ENCODE results near the gene LOXL3. TPM values are rescaled to one million over a fixed set of nuclear protein-coding genes. Genes with fewer than 3 reads are reported as not detected.

LOXL3 gene
- total RNA-seq, 2 donors from 2014 or later = 1.3 to 10.7 TPM

DNA sequence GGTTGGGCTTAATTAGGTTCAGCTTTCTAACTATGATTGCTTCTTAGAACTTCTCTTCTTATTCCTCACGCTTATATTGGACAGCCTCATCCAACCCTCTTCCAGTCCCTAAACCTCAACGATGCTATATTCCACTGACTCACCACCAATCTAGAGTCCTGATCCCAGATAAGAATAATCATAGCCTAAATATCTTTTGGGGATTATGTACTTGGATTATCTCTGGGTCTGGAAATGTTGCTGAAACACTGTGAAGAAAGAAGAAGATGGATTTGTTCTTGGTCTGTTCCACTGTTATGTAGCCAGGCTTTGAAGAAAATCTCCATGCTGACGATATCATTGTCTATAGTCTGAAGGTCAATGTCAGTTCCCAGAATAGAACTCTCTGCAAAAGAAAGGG, 27.7 kb upstream of the LOXL3 start:
- TF ChIP-seq, protein P1, sequence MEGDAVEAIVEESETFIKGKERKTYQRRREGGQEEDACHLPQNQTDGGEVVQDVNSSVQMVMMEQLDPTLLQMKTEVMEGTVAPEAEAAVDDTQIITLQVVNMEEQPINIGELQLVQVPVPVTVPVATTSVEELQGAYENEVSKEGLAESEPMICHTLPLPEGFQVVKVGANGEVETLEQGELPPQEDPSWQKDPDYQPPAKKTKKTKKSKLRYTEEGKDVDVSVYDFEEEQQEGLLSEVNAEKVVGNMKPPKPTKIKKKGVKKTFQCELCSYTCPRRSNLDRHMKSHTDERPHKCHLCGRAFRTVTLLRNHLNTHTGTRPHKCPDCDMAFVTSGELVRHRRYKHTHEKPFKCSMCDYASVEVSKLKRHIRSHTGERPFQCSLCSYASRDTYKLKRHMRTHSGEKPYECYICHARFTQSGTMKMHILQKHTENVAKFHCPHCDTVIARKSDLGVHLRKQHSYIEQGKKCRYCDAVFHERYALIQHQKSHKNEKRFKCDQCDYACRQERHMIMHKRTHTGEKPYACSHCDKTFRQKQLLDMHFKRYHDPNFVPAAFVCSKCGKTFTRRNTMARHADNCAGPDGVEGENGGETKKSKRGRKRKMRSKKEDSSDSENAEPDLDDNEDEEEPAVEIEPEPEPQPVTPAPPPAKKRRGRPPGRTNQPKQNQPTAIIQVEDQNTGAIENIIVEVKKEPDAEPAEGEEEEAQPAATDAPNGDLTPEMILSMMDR (IDR thresholded peaks at IDR 0.05) = no peak
- TF ChIP-seq POLR2A (IDR thresholded peaks at IDR 0.05) (no peak), POLR2AphosphoS5 (IDR thresholded peaks at IDR 0.05) (no peak)
- WGBS = 88% methylated on average over 3 of the region's 3 CpGs
- intact Hi-C loops (cut with DNase I) = loop anchor here (10.0 kb wide), 1 partner anchor 57 kb away; the partner anchor contains the start of genes AUP1, DQX1 and HTRA2
- Histone ChIP-seq H3K4me3 (no peak overlapping the region), H3K27me3 (replicated peaks; ENCODE audit: insufficient read depth) (no peaks in the 10 kb centered on the region), H3K9me3 (no peaks in the 10 kb centered on the region), H3K27ac (no peak overlapping the region), H3K4me1 (replicated peaks) (no peaks in the 10 kb centered on the region), H3K36me3 (no peaks in the 10 kb centered on the region)
- DNase-seq (ENCODE audit: low spot score) = no peak

DNA sequence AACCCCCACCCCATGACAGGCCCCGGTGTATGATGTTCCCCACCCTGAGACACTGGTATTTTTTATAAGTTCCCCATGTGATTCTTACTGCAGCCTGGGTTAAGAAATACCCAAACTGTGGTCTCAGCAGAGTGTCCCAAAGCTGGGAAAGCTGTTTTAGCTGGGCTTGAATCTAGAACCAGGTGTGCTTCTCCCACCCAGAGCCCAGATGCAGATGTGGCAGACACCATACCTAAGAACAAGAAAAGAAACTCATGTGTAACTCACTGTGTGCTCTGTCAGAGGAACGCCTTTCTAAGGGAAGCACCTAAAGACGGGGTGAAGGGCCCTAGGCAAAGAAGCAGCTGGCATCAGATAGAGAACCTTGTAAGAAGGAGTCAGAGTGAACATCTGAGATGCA, 24.7 kb upstream of the LOXL3 start:
- Histone ChIP-seq H3K36me3 (no peaks in the 10 kb centered on the region), H3K27me3 (replicated peaks; ENCODE audit: insufficient read depth) (no peaks in the 10 kb centered on the region), H3K9me3 (no peaks in the 10 kb centered on the region), H3K4me3 (no peak overlapping the region), H3K27ac (no peak overlapping the region), H3K4me1 (replicated peaks) (no peaks in the 10 kb centered on the region)
- no peak for DNase-seq (ENCODE audit: low spot score)
- WGBS = 82% methylated on average over 3 of the region's 3 CpGs
- intact Hi-C loops (cut with DNase I) = no loop called here
- TF ChIP-seq, protein P1 (IDR thresholded peaks at IDR 0.05) = no peak
- no peak for TF ChIP-seq POLR2A (IDR thresholded peaks at IDR 0.05)
- no peak for TF ChIP-seq POLR2AphosphoS5 (IDR thresholded peaks at IDR 0.05)

DNA sequence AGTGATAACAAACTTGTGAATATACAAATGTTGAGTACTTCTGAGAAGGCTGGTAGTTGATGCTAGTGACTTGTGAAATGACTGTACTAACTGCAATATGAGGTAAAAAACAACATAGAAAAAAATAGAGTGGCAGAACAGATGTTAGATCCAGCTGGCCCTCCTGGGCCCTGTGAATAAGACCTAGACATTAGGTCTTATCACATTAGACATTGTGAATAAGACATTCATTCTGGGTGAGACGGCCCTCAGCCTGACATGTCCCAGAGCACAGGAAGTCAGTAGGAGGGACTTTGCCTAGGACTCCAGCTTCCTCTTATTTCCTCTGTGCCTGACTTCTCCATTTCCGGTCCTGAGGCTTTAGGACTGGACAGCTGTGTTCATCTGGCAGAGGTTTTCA, 23.7 kb upstream of the LOXL3 start:
- TF ChIP-seq POLR2A (IDR thresholded peaks at IDR 0.05) (no peak), POLR2AphosphoS5 (IDR thresholded peaks at IDR 0.05) (no peak)
- TF ChIP-seq, protein P1 (IDR thresholded peaks at IDR 0.05) = no peak
- H3K4me1 ChIP-seq (replicated peaks) = no peaks in the 10 kb centered on the region
- H3K4me3 ChIP-seq = no peak overlapping the region
- no peak overlapping the region for H3K27ac ChIP-seq
- intact Hi-C loops (cut with DNase I) = no loop called here
- H3K27me3 ChIP-seq (replicated peaks; ENCODE audit: insufficient read depth) = no peaks in the 10 kb centered on the region
- no peak for DNase-seq (ENCODE audit: low spot score)
- no peaks in the 10 kb centered on the region for H3K36me3 ChIP-seq
- WGBS = 55% methylated on average over 2 of the region's 2 CpGs
- no peaks in the 10 kb centered on the region for H3K9me3 ChIP-seq

DNA sequence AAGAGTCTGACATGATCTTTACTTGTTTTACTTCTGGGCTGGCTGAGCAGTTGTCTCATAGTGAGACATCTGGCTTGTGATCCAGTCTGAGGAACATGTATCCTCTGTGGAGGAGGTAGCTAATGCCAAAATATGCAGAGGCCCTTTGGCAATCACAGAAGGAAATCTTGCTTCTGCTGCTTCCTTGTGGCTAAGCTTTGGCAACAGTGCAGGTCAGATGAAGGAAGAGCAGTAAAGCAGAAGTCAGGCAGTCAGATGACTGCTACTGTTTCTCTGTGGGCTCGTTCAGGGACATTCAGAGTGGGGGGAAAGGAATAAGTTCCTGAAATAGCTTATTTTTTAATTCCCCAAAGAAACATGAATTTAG, 23.1 kb upstream of the LOXL3 start:
- 7% methylated on average over 1 of the region's 1 CpG for WGBS

More for the DNA sequence above, 23.1 kb upstream of the LOXL3 start:
- H3K4me1 ChIP-seq (replicated peaks) = no peaks in the 10 kb centered on the region
- H3K27me3 ChIP-seq (replicated peaks; ENCODE audit: insufficient read depth) = no peaks in the 10 kb centered on the region
- no peaks in the 10 kb centered on the region for H3K9me3 ChIP-seq
- intact Hi-C loops (cut with DNase I) = no loop called here
- TF ChIP-seq POLR2A (IDR thresholded peaks at IDR 0.05) = no peak
- peak; percentile 79 for TF ChIP-seq POLR2AphosphoS5 (IDR thresholded peaks at IDR 0.05)
- TF ChIP-seq, protein P1 (IDR thresholded peaks at IDR 0.05) = peak in 1 of 4 experiments; percentile 9
- H3K4me3 ChIP-seq = no peak overlapping the region
- H3K27ac ChIP-seq = peak overlapping the region in 1 of 2 donors; percentile 40
- DNase-seq (ENCODE audit: low spot score) = peak; percentile 57
- H3K36me3 ChIP-seq = no peaks in the 10 kb centered on the region

Data from prostate gland (tissue), 2 donors.